GM18526 (cell line): ENCODE results near the gene SEC22A.

Experiments
- POLR2A ChIP-seq: IDR thresholded peaks from 3 replicates; pipeline ENCODE4 v1.6.1; 2011; ENCODE audit not compliant: insufficient read length; ENCODE audit errors: extremely low read depth

The SEC22A gene

GRCh38 chr3:123302961-123303360, 101.2 kb downstream of the SEC22A start:
- no peak for TF ChIP-seq POLR2A

- no peak for TF ChIP-seq POLR2A
These were observed 102.3 kb downstream of the SEC22A start for GRCh38 chr3:123303976-123304560.

- TF ChIP-seq POLR2A: no peak
These were observed 103.4 kb downstream of the SEC22A start for GRCh38 chr3:123305192-123305591.

- TF ChIP-seq POLR2A: no peak
These were observed 105.3 kb downstream of the SEC22A start for GRCh38 chr3:123307064-123307463.

GRCh38 chr3:123310186-123310585, 108.4 kb downstream of the SEC22A start:
- TF ChIP-seq POLR2A: no peak

- TF ChIP-seq POLR2A: no peak
These were observed 109.0 kb downstream of the SEC22A start for GRCh38 chr3:123310741-123311140.

GRCh38 chr3:123311201-123311600, 109.5 kb downstream of the SEC22A start:
- no peak for TF ChIP-seq POLR2A

DNA sequence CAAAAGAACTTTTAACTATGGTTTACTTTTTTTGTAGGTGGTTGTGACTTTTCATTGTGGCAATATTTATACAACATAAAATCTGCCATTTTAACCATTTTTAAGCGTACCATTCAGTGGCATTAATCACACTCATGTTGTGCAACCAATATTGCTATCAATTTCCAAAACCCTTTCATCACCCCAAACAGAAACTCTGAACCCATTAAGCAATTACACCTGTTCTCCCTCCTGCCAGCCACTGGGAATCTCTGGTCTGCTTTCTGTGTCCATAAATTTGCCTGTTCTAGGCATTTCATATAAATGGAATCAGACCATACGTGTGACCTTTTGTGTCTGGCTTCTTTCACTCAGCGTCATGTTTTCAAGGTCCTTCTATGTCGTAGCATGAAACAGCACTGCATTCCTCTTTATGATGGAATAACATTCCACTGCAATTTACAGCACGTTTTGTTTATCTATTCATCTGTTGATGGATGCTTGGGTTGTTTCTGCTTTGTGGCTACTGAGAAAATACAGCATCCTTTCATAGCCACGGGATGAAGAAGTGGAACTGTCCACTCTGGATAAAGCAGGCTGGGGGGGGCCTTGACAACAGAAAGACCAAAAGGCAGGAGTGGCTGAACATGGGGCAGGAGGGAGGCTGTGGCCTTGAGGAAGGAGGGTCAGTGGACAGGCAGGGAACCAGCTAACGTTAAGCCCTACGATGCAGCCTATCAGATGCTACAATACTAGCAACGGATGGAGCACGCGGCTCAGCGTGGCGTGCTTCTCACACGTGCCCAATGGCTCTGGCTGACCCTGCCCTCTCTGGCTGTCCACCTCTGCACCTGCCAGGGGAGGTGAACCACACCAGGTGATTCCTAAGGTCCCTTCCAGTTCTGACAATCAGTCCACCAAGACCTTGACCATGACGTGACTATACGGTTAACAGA, 110.9 kb downstream of the SEC22A start:
- TF ChIP-seq POLR2A: no peak

DNA sequence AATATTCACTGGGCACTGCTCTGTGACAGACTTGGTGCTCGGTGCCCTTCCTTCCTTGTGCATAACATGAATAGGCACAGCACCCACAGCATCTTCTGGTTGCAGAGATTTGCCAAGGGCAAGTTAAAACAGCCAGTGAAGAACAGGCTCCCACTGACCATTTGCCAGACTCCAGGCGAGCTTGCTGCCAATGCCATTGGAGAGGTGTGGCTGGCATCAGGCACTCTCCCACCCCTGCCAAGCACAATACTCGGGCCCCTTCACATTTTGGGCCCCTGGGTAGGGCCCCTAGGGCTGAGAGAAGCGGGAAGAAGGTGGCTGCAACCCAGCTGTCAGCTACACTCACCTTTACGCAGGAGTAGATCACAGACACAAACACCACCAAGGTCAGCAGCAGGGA, 112.1 kb downstream of the SEC22A start:
- no peak for TF ChIP-seq POLR2A

GRCh38 chr3:123314359-123315270, 112.9 kb downstream of the SEC22A start:
- TF ChIP-seq POLR2A: no peak

GRCh38 chr3:123315271-123315595, 113.5 kb downstream of the SEC22A start:
- no peak for TF ChIP-seq POLR2A

- no peak for TF ChIP-seq POLR2A
These were observed 116.0 kb downstream of the SEC22A start for GRCh38 chr3:123317716-123318115.

- TF ChIP-seq POLR2A: no peak
These were observed 116.6 kb downstream of the SEC22A start for GRCh38 chr3:123318374-123318773.

- TF ChIP-seq POLR2A: no peak
These were observed 118.0 kb downstream of the SEC22A start for GRCh38 chr3:123319760-123320159.

DNA sequence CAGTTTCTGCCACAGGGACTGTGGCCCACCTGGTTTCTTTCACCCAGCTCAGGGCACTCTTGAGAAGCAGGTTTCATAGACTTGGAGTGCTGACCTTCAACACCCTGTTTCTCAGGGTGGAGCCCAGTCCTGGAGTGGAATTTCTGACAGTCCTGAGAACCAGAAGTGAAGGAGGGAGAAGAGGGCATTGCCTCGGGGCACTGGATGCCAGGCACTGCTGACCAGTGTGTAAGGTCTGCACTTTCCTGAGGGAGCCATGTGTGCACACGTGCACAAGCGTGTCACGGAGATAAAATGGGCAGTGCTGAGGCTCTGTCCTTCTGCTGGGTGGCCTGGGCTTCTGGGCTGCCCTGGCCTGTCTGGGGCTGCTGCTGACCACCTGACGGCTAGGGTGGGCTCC, 118.5 kb downstream of the SEC22A start:
- no peak for TF ChIP-seq POLR2A

- TF ChIP-seq POLR2A: no peak
These were observed 120.1 kb downstream of the SEC22A start for GRCh38 chr3:123321806-123322205.
